IPS-NIHi11 (cell line): ENCODE measurements around the gene SSUH2.
A peak's percentile ranks its signal among the peaks of the same experiment; 100 is the strongest.
"Not testable (repeated sequence)": the region's sequence is repeated elsewhere in the genome, so short reads cannot be mapped to it uniquely, and the experiment has no call there.

ENCODE experiments used
- DNase-seq: peaks from one replicate; pipeline ENCODE4 v3.0.0; 2012; ENCODE audit warnings: mixed read lengths, low spot score

The SSUH2 gene

GRCh38 chr3:8608791-8609467 lies 35.7 kb downstream of the SSUH2 start:
- DNase-seq: no peak

- no peak for DNase-seq
These were observed 36.4 kb downstream of the SSUH2 start for GRCh38 chr3:8608041-8608790.

- DNase-seq: peak; percentile 51
These were observed 37.2 kb downstream of the SSUH2 start for GRCh38 chr3:8607234-8608040.

- DNase-seq: no peak
These were observed 37.8 kb downstream of the SSUH2 start for GRCh38 chr3:8606701-8607231.

GRCh38 chr3:8604988-8605387 lies 39.6 kb downstream of the SSUH2 start:
- DNase-seq: no peak

- no peak for DNase-seq
These were observed 40.6 kb downstream of the SSUH2 start for GRCh38 chr3:8604006-8604405.

GRCh38 chr3:8603115-8603710 lies 41.4 kb downstream of the SSUH2 start:
- DNase-seq: no peak

- no peak for DNase-seq
These were observed 44.1 kb downstream of the SSUH2 start for GRCh38 chr3:8600457-8600856.

GRCh38 chr3:8599146-8599545 lies 45.5 kb downstream of the SSUH2 start:
- DNase-seq: no peak

- no peak for DNase-seq
These were observed 47.3 kb downstream of the SSUH2 start for GRCh38 chr3:8597219-8597853.

- no peak for DNase-seq
These were observed 48.0 kb downstream of the SSUH2 start for GRCh38 chr3:8596321-8597218.

GRCh38 chr3:8595695-8596115 lies 48.9 kb downstream of the SSUH2 start:
- no peak for DNase-seq

GRCh38 chr3:8595252-8595651 lies 49.3 kb downstream of the SSUH2 start:
- DNase-seq: no peak

- no peak for DNase-seq
These were observed 51.4 kb downstream of the SSUH2 start for GRCh38 chr3:8593021-8593827.

GRCh38 chr3:8589880-8590556 lies 54.6 kb downstream of the SSUH2 start:
- no peak for DNase-seq

GRCh38 chr3:8584661-8585060 lies 59.9 kb downstream of the SSUH2 start:
- no peak for DNase-seq

- no peak for DNase-seq
These were observed 62.7 kb downstream of the SSUH2 start for GRCh38 chr3:8581806-8582445.

- no peak for DNase-seq
These were observed 63.2 kb downstream of the SSUH2 start for GRCh38 chr3:8581373-8581772.

GRCh38 chr3:8580434-8580833 lies 64.2 kb downstream of the SSUH2 start:
- not testable (repeated sequence) for DNase-seq
